ENCODE data around the gene VAV3. TPM values are rescaled to one million over a fixed set of nuclear protein-coding genes. Genes with fewer than 3 reads are reported as not detected.
"Not testable (repeated sequence)": the region's sequence is repeated elsewhere in the genome, so short reads cannot be mapped to it uniquely, and the experiment has no call there.

Gene VAV3
- total and polyA plus RNA-seq, 9 of the 15 experiments (the other 6 are each of a cell fraction or from before 2014, with no cell fraction given), result not detected

DNA sequence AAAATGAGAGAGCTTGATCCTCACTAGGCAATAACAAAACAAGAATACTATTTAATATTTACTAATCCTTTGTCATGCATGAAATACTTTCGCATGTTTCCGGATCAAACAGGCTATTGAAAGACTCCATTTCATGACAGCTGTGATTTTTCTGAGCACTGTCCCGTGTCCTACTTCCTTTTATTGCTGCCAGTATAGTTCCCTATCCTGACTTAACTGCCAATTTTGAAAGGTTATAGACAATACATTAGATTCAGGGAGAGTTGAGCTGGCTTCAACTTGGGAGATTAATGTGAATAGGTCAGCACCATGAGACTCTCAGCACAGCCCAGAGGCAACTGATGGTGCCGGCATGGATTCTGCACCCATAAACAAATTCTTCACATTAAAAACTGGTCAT, 225.8 kb downstream of the VAV3 start (continued):
- no peak for TF ChIP-seq PATZ1 (CRISPR knock-in tag; IDR thresholded peaks at IDR 0.05; ENCODE audit: borderline replicate concordance)
- no peak for TF ChIP-seq ZNF586 (CRISPR knock-in tag; conservative IDR thresholded peaks at IDR 0.05)
- TF ChIP-seq, protein P1, sequence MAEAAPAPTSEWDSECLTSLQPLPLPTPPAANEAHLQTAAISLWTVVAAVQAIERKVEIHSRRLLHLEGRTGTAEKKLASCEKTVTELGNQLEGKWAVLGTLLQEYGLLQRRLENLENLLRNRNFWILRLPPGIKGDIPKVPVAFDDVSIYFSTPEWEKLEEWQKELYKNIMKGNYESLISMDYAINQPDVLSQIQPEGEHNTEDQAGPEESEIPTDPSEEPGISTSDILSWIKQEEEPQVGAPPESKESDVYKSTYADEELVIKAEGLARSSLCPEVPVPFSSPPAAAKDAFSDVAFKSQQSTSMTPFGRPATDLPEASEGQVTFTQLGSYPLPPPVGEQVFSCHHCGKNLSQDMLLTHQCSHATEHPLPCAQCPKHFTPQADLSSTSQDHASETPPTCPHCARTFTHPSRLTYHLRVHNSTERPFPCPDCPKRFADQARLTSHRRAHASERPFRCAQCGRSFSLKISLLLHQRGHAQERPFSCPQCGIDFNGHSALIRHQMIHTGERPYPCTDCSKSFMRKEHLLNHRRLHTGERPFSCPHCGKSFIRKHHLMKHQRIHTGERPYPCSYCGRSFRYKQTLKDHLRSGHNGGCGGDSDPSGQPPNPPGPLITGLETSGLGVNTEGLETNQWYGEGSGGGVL (CRISPR knock-in tag; IDR thresholded peaks at IDR 0.05), result no peak

GRCh38 chr1:107733401-107733800, 231.6 kb downstream of the VAV3 start:
- BruUV-seq (replicated peaks); FAIRE-seq; H4K20me1 ChIP-seq (replicated peaks; ENCODE audit: control insufficient read depth, insufficient read depth, low read length); CTCF ChIA-PET (ENCODE audit: low intra/inter-chr PET ratio); H3K9me1 ChIP-seq (ENCODE audit: control insufficient read depth, insufficient read depth, low read length); DNase-seq (ENCODE audit: extremely low read depth in 1 of 4, low spot score in 3 of 4); H3K79me2 ChIP-seq (ENCODE audit: control insufficient read depth, insufficient read depth, low read length); H3K4me3 ChIP-seq; H3K9me3 ChIP-seq (replicated peaks; ENCODE audit: control insufficient read depth, insufficient read depth, low read depth, low read length); in situ Hi-C loops (cut with MboI); H3K27ac ChIP-seq (ENCODE audit: extremely low read depth, low read depth, low read length); H3K27me3 ChIP-seq (ENCODE audit: control insufficient read depth in 2 of 2, insufficient read depth in 2 of 2, low read length in 2 of 2); POLR2A ChIA-PET; H2AFZ ChIP-seq (ENCODE audit: low read depth, low read length); H3K36me3 ChIP-seq (ENCODE audit: control insufficient read depth, insufficient read depth, low read length); H3K4me1 ChIP-seq (replicated peaks in 1 of 2; ENCODE audit: control insufficient read depth in 2 of 2, insufficient read depth in 2 of 2, low read length in 2 of 2); H3K9ac ChIP-seq (ENCODE audit: insufficient read depth in 1 of 2, low read depth in 2 of 2, low read length in 2 of 2); H3K4me2 ChIP-seq (ENCODE audit: insufficient read depth, low read length); intact Hi-C loops (cut with micrococcal nuclease); ATAC-seq: not testable (repeated sequence)
- 0% methylated on average over 7 of the region's 7 CpGs for WGBS (ENCODE audit: insufficient coverage, low coverage, missing lambda C conversion rate)
